Measurements from ENCODE around the gene ADAM22.

ADAM22 gene

DNA sequence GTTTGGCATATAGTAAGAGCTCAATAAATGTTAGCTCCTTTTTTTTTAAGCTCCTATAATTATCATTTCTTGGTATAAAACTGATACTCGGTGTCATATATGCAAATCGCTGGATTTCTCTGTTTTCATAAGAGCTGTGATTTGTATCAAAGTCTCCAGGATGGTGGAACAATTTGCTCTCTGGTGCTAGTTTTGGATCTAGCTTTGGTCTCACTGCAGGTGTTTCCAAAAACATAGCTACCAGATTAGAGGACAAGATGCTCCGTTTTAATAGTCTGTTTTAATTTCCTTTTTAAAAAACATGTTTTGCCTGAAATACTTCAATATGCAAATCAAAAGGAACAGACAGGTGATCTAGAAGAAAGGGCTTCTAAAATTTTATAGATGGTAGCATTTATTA lies 25.3 kb downstream of the ADAM22 start:
- no peak for DNase-seq (ENCODE audit: low spot score)

DNA sequence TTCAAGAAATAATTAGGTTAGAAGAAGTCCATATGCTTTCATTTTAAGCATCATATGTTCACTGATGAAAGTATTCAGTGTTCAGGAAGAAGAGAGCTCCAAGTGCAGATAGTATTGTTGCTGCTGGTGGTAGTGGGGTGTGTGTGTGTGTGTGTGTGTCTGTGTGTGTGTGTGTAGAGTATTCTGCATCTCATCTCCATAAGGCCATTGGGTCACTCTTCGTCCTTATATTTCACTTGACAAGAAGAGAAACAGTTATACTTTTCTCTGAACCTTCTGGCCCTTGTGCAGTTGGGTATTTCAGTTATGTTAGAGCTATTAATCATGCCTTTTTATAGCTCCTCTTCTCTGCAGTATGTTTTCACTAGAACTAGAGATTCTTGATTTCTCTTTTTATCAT lies 26.2 kb downstream of the ADAM22 start:
- no peak for DNase-seq (ENCODE audit: low spot score)

DNA sequence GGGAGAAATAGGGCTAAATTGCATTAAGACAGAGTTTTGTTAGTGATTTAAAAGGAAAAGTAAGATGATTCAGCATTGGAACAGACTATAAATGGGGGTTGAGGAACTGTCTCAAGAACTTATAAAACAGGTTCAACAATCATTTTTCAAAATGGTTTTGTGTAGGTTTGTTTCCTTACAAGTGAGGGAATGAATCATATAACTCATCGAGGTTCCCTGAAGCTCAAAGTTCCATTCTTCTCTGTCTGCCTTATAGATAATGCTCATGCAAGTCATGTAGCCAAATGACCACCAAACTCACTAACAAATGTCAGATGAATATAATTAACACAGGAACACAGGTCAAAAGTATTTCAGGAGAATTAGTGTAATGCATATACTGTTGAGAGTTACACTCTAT lies 27.7 kb downstream of the ADAM22 start:
- DNase-seq (ENCODE audit: low spot score), result no peak

DNA sequence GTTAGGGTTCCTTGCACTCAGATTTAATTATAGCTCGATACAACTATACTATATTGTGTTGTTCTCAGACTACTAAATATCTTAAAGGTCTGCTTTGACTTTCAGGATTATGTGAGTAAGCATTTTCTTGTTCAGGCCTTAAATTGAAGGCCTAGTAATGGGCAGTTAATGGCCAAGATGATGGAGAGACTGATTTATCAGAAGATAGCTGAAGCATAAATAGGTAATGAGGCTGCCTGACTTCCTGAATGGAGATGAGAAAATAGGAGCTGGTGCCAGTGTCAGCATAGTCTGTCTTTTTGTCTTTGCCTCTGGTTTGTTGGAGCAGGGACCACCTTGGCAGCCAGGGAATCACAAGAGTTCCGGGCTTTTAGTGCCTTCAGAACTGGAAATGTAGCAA lies 32.2 kb downstream of the ADAM22 start:
- no peak for DNase-seq (ENCODE audit: low spot score)

DNA sequence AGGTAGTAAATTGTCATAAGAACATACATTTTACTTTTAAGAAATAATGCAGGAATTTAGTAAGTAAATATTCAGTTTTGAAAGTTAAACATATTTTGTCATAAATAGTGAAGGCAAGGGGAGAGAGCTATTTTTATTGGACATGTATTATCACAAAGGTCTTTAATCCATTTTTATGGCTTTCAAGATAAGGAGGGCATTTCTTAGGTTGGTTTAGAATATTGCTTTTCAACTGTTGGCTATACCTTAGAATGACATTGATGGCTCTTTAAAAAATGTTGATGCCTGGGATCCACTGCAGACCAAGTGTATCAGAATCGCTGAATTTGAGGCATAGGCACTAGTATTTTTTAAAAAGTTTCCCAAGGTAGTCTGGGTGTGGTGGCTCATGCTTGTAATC lies 34.0 kb downstream of the ADAM22 start:
- no peak for DNase-seq (ENCODE audit: low spot score)

DNA sequence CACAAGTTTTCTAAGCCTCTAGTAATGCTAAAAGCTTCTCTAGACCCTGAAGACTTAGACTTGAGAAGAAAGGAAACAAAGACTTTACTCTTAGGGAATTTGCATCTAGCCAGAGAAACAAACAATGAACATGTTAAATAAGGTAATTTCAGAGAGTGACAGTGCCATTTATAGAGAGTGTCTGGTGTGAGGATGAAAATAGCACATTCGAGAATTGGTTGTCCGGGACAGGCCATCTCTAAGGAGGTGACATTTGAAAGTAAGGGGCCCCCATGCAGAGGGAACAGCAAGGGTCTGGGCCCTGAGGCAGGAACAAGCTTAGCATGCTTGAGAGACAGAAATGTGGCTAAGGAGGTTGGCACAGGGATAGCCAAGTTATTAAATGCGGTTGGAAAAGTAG lies 48.1 kb downstream of the ADAM22 start:
- no peak for DNase-seq (ENCODE audit: low spot score)

DNA sequence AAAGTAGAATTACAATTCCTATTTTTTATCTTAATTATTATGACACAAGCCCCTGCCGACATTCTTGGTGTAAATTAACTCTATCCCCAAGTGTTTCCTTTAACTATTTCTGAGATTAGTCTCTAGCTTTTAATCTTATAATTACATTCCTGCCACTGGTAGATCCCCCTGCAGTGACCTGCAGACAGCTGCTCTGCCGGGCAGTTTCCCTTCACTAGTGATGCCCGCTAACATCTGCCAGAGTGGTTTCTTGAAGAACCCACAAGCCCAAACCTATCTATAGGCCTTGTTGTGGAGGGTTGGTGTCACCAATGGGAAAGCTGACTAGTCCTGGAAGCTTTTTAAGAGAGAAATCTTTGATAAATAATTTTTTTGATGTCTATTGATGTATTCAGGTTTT lies 50.0 kb downstream of the ADAM22 start:
- DNase-seq (ENCODE audit: low spot score), result no peak

DNA sequence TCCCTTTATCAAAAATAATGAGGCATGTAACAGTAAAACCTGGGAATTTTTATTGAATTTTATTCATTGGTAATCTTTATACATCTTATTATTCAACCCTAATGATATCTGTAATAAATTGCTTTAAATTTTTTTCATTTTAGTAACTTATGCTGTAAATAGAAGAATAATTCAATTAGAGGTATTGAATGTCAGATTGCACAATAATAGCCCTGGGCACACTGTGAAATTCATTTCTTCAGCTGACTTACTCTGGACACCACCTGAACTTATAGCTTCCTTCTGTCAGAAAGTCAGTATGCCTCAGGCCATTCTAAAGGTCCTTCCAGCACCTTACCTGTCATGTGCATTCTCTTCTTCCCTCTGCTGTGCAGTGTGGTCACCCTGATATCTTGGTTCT lies 59.2 kb downstream of the ADAM22 start:
- no peak for DNase-seq (ENCODE audit: low spot score)

DNA sequence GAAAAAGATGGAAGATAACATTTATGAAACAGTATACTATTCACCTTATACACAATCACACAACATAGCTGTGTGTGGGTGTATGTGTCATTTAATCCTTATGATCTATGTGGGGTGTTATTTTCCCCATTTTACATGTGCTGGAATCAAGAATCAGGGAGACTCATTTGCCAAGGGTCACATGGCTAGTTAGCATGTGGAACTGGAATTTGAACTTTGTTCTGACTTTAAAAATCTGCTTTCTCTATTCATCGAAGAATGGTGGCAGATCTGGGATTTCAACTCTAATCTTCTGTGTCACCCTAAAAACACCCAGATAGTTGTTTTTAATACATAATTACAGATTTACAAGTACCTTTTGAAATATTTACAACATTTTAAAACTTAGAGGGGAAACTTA lies 65.2 kb downstream of the ADAM22 start:
- no peak for DNase-seq (ENCODE audit: low spot score)

DNA sequence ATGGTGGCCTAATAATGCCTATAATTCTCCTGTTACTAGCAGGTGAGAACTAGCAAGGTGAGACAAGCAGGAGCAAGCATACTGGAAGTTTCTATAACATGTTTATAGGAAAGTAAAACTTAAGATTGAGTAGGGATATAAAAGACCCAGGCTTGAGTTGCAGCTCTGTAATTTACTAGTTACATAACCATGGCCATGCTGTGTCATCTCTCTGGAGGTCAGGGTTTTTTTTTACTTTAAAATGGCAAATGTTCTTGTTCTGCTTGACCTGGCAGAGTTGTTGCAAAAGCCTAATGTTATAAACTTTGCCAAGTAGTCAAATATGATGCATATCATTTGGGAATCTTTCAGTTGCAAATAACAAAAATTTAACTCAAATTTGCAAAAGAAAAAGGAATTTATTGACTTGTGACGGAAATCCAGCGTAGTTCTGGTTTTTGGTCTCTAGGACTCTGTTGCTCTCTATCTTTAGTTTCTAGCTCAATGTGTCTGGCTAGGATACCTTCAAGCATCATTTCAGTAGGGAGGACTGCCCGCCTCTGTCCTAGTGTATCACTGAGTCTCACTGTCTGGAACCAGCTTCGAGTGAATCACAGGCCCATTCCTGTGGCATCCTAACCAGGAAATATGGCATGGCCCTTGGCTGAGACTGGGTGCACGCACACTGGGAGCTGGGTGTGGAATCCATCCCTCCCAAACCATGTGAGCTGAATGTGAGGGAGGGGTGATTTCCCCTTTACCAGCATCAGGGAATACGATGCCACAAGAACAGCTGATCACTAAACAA lies 67.9 kb downstream of the ADAM22 start:
- no peak for DNase-seq (ENCODE audit: low spot score)

DNA sequence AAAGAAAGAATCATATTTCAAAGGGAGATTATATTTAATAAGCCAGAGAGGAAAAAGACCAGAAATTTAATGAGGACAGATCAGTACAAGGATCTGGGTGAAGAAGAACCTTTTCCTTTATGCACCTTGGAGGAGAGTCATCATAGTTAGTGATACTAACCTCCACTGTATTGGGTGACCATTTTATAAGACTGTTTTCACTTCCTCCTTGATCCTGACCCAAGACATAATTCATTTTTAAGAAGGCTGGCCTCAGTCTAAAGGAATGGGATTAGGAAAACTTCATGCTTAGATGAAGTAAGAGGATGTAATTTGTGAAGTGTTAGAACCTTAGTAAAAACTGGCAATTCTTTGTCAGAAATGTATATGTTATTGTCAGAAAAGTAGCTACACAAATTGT lies 68.6 kb downstream of the ADAM22 start:
- DNase-seq (ENCODE audit: low spot score), result no peak

DNA sequence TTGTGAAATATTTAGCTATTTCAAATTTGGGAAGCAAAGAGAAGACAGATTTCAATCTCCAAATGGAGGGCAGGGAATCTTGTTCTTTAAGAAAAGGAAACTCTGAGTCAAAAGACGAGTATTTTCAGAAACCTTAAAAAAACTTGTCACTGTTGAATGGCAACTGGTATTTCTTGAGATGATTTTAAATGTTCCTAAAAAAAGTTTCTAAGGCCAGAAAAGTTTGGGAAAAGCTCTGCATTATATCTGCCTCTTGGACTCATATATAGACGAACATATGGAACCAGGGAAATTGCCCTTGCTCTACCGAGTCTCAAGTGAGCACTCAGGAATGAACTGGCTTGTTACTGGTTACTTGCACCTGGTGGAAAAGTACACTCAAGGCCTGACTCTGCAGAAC lies 69.5 kb downstream of the ADAM22 start:
- DNase-seq (ENCODE audit: low spot score), result no peak

DNA sequence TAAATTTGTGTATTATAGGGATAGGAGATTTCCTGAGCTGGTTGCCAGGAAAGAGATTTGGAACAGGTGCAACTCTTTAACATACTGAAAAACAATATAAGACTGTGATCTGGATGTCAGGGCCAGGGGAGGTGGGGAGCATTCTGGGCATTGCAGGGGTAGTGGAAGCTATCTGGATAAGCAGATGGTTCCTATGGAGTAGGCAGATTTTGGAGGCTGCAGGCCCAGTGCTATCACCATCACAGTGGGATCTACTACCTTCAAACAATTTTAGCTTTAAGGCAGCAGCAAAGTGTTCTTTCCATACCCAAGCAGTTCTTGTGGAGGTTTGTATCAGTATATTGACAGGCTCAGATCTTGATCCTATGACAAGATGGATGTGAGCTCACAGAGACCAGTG lies 71.1 kb downstream of the ADAM22 start:
- no peak for DNase-seq (ENCODE audit: low spot score)

DNA sequence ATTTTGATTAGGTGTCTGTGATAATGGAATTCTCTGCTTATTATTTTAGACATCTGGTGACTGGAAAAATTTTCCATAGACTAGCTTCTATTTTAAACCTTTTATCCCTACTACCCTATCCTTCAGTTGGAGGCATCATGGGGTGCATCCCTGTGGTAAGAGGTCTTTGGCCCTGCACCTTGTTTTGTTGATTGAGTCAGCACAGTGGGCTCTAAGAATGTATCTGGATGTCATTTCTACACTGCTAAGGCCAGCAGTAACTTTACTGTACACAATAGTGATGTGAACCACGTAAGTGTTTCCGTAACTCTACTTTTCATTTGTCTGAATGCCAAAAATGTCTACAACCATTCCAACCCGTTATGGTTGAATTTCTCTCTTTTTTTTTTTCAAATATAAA lies 75.6 kb downstream of the ADAM22 start:
- no peak for DNase-seq (ENCODE audit: low spot score)

DNA sequence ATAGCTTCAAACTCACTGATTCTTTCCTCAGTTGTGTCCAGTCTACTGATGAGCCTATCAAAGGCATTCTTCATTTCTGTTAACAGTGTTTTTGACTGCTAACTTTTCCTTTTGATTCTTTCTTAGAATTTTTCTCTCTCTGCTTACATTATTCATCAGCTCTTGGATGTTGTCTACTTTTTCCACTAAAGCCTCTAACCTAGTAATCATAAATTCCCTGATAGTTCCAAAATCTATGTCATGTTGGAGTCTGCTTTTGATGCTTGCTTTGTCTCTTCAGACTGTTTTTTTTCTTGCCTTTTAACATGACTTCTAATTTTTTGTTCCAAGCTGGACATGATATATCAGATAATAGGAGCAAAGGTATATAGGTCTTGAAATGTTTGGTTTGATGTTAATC lies 78.0 kb downstream of the ADAM22 start:
- DNase-seq (ENCODE audit: low spot score), result no peak

DNA sequence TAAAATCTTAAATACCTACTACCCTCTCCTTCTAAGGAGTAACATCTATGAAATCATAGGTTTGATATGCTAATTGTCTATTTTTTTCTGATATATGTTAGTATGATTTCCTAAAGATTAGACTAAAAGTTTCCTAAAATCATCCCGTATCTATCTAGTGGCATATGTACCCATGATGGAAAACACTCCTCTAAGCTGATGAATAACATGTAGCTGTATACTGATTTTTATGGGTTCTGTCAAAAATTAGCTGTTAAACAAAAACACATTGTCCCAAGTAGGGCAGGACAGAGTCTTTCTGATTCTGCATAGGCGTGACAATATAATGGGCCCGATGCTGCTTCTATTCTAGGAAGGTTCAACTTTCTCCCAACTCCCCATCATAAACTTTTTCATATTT lies 79.9 kb downstream of the ADAM22 start:
- DNase-seq (ENCODE audit: low spot score), result no peak

DNA sequence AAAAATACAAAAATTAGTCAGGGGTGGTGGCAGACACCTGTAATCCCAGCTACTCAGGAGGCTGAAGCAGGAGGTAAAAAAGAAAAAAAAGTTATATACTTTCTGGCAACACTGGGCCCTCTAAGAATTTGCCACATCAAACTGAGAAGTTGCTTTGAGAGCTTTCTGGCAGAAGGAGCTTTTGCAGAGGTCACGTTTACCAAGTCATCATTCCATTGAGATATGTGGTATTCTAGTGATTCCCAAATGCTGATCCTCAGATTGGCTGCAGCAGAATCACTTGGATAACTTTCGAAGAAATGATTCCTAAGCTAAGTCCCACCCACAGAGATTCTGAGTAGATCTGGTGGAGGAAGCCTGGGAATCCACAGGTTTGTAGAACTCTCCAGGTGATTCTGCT lies 80.5 kb downstream of the ADAM22 start:
- DNase-seq (ENCODE audit: low spot score), result no peak

DNA sequence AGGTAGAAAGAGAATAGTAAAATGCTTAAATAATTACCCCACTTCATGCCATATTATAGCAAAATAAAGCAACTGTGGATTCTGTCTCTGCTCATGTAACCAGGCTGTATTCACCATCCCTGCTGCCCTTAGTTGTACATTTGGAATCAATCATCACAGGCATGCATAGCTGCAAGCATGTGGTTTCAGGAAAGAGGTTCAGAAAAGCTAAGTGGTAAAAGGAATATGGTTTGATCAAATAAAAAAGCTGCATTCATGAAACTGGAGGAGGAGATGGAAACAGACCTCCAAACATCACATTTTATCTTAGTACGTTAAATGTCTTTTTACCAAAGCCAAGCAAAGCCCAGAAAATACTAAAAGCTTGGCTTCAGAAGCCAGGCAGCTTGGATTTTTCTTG lies 81.3 kb downstream of the ADAM22 start:
- DNase-seq (ENCODE audit: low spot score), result no peak

DNA sequence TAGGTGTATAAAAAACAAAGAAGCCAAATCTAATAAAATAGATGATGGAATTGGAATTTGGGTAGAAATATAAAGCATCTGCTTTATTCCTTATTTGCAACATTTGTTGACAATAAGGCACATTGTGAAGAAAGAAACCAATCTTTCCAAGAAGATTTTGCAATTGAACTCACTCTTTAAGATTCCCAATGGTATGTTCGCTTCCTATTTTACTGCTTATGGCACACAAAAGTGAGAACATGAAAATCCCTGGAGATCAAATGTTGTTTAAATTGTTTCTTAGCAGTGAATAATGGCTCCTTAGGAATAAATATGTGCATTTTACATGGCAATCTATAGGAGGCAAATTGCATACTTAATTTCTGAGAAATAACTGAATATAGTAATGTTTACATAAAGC lies 84.5 kb downstream of the ADAM22 start:
- DNase-seq (ENCODE audit: low spot score), result no peak

DNA sequence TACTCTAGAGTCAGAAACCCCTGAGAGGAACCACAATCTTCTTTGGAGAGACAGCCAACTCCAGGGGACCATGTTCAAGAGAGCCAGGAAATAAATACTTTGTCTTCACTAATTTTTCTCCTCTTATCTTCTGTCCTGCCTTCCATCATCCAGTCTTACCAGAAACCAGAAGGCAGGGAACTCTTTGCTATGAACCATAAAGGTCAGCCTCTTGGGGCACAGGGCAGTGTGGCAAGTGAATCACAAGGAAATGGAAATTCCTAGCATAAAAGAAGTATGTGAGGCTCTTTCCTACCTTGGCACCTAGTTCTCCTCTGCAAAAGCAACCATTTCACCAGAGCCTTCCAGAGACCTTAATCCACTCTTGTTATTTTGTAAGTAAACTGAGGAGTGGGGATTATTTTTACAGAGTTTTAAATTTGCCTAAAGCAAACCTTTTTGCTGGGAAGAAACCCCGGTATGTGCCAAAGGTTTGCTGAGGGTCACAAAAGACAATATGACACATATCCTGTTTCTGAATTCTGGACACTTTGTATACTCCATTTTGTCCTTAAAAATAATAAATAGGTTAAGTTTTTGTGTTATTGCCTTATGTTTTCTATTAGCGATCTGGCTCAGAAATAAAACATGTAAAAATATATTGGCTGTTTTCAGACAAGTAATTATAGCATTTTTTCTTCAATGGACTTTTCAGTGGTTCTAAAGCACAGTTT lies 87.1 kb downstream of the ADAM22 start:
- DNase-seq (ENCODE audit: low spot score), result no peak

DNA sequence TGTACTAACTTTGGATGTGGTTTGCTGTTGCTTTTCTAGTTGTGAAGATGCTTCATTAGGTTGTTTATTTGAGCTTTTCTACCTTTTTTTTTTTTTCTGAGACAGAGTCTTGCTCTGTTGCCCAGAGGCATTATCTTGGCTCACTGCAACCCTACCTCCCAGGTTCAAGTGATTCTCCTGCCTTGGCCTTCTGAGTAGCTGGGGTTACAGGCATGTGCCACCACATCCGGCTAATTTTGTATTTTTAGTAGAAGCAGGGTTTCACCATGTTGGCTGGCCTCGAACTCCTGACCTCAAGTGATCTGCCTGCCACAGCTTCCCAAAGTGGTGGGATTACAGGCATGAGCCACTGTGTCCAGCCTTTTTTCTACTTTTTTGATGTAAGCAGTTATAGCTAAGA lies 93.7 kb downstream of the ADAM22 start:
- no peak for DNase-seq (ENCODE audit: low spot score)

DNA sequence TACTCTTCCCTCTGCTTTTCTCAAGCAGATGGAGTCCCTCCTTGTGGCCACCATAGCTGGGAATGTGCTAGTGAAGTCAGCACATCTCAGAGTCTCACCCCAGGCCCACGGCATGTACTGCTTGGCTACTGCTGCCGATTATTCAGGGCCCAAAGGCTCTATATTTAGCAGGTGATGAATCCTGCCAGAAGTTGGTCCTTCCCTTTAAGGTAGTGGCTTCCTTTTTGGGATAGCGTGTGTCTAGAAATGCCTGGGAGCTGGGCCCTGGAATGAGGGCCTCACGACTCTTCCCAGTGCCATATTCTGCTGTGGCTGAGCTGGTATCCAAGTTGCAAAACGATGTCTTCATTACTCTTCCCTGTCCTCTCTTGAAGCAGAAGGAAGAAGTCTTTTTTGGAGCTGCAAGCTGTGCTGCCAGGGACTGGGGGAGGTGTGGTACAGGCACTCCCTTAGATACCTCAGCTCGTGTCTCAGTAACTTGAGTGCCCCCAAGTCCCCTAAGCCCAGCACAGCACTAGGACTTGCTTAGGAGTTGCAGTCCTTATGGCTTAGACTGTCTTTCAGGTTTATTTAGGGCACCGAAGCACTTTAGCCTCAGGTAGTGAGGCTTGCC lies 100.1 kb downstream of the ADAM22 start:
- no peak for DNase-seq (ENCODE audit: low spot score)

DNA sequence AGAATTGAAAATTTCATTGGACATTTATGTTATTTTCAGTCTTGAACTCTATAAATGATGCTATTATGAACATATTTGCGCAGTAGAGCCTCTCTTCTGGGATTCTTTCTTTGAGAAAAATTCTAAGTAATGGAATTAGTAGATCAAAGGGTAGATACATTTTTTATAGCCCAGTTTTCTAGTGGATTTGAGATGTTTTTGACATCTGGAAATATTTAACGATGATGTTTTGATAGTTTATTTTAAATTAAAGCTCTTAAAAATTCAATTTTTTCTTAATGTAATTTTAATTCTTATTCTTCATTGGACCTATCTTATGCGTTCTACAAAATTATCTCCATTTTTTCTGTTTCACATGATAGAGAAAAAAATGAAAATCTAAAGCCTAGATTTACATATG lies 103.0 kb downstream of the ADAM22 start:
- no peak for DNase-seq (ENCODE audit: low spot score)

DNA sequence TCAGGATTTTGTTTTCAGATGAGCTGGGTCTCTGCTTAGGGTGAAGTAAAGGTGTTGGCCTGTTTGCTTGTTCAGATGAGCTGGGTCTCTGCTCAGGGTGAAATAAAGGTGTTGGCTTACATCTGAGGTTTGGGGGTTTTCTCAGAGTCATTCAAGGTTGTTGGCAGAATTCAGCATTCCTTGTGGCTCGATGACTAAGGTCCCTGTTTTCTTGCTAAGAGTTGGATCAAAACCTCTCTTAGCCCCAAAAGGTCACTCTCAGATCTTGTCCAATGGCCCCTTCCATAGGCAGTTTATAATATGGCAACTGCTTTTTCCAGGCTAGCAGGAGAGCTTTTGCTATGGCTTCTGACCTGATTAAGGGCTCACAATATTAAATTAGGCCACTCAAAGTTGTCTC lies 106.6 kb downstream of the ADAM22 start:
- DNase-seq (ENCODE audit: low spot score), result no peak
